ENCODE results near the gene TMEM50A.
"Not testable (repeated sequence)": the region's sequence is repeated elsewhere in the genome, so short reads cannot be mapped to it uniquely, and the experiment has no call there.

TMEM50A gene

DNA sequence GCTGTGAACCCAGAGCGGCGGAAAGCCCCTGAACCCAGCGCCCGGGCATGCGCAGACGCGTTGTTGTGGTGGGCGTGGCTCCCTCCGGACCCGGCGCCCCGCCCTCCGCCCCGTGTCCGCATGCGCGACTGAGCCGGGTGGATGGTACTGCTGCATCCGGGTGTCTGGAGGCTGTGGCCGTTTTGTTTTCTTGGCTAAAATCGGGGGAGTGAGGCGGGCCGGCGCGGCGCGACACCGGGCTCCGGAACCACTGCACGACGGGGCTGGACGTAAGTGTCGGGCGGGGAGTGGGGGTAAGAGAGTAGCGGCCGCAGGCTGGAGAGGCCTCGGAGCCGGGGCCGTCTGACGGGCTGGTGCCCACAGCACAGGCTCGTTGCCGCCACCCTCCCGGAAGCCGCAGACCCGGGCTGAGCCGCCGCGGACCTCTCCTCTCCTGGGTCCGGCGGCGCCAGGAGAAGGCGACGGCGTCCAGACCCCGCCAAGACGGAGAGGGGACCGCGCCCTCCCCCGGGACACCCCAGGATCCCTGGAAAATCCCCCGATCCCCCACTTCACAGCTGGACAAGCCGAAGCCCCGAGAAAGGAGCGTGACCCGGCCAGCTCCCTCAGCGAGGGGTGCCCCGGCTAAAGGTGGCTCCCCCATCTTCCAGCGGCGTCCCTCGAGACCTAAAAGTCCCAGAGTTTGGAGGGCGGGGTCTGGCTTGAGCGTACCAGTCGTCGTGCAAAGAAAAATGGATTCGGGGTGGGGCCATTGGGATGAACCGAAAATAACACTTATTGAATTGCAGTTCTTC is at the start of gene TMEM50A:
TSS of gene TMEM50A (plus strand) at position 147 of the 794 bp plus-strand sequence. CDS start 2,153 bp downstream, outside the sequence.
- DNase-seq, result peak; percentile 81

DNA sequence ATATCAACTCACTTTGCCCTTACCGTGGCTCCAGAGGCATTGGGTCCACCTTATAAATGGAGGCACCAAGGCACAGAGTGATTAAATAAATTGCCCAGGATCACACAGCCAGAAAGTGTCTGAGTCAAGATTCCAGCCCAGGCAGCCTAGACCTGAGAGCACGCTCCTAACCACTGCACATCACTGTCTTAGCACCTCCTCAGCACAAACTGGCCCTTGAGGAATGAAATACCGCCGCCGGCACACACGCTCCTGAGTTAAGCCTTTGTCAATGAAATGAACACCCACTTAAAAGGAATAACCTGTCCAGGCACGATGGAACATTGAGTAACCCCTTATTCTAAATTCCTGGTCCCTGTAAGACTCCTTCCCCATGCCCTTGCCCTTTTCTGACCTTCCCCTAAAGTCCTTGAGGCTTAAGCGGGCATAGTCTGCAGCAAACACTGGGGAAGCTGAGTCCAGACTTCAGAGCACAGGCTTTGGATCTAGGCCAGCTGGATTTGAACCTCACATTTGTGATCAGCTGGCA is 49.5 kb upstream of the TMEM50A start:
- in situ Hi-C loops (cut with HindIII; ENCODE audit: low pct_ligation_motif_present, low pct_unique_long_range_greater_than_20kb, low sequenced_read_pairs); DNase-seq: not testable (repeated sequence)

More for the DNA sequence above, at the start of gene TMEM50A:
- in situ Hi-C loops (cut with HindIII; ENCODE audit: low pct_ligation_motif_present, low pct_unique_long_range_greater_than_20kb, low sequenced_read_pairs), result no loop called here

DNA sequence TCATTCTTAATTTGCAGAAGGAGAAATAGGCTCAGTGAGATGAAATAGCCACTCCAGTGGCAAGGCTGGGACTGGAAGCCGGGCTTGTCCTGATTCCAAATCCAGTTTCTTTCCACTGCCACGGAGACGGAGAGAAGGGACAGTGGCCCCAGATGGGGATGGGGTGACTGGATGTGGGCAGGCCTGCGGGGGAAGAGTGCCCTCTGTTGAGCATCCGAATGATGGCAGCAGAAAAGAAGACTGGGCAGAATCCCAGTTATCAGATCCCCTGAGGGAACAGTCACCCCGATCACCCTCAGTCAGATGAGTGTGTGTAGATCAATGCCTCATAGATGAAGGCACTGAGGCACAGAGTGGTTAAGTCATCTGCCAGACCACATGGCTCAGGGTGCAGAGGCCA is 48.1 kb upstream of the TMEM50A start:
- in situ Hi-C loops (cut with HindIII; ENCODE audit: low pct_ligation_motif_present, low pct_unique_long_range_greater_than_20kb, low sequenced_read_pairs); DNase-seq: not testable (repeated sequence)

DNA sequence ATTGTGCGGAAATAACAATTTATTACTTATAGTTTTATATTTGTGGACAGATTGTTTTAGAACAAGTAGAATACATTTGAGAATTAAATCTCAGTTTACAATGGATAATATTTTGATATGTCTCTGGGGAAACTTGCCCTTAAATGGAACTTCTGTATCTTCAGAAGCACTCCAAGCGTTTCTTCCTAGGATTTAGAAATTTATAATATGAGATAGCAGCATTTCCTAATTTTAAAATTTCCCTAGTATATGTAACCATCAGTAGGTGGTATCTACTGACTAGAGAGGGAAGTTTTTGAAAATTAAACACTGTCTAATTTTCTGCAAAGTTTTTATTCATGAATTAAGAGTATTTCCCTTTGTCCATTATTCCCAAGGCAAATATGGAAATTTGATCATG is 44.7 kb upstream of the TMEM50A start:
- in situ Hi-C loops (cut with HindIII; ENCODE audit: low pct_ligation_motif_present, low pct_unique_long_range_greater_than_20kb, low sequenced_read_pairs); DNase-seq: not testable (repeated sequence)

DNA sequence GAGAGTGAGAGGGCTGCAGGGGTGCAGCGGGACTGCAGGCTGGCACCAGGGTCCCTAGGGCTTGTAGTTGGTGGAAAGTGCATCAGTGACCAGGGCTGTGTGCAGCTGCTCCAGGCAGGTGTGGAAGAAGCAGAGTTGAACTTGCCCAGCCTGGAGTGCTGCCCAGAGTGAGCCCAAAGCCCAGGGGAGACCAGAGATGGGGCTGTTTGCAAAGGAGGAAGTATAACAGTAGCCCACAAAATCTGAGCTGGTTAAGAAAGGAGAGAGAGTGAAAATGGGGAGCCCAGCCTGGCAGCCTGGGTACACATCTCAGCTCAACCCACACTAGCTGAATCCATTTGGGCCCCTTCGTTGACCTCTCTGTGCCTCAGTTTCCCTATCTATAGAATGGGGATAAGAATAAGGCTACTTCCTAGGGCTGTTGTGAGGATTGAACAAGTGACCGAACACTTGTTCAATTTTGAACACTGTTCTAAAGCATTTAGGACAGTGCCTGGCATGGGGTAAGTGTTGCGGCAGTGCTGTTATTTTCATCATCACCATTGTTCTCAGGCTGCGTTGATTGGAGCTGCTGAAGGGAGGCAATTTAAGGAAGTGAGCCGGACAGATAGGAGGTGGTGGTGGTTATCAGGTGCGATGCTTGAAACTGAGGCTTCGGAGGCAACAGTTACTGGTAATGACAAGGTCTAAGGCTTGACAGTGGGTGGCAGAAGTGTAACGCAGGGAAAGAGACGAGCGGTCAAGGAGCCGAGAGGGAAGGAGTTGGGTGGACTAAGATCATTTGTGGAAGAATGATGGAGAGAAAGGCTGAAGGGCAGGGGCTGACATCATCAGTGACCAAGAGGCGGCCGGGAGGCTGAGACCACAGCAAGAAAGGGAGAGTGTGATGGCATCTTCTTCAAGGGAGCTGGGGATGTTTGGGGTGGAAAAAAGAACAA is 43.0 kb upstream of the TMEM50A start:
- in situ Hi-C loops (cut with HindIII; ENCODE audit: low pct_ligation_motif_present, low pct_unique_long_range_greater_than_20kb, low sequenced_read_pairs); DNase-seq: not testable (repeated sequence)

DNA sequence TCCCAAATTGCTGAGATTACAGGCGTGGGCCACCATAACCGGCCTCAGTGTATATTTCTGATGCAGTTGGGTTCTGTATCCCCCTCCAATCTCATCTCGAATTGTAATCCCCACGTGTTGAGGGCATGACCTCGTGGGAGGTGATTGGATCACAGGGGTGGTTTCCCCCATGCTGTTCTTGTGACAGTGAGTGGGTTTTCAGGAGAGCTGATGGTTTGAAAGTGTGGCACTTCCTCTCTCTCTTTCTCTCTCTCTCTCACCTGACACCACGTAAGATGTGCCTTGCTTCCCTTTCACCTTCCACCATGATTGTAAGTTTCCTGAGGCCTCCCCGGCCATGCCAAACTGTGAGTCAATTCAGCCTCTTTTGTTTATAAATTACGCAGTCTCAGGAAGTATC is 41.6 kb upstream of the TMEM50A start:
- DNase-seq; in situ Hi-C loops (cut with HindIII; ENCODE audit: low pct_ligation_motif_present, low pct_unique_long_range_greater_than_20kb, low sequenced_read_pairs): not testable (repeated sequence)

DNA sequence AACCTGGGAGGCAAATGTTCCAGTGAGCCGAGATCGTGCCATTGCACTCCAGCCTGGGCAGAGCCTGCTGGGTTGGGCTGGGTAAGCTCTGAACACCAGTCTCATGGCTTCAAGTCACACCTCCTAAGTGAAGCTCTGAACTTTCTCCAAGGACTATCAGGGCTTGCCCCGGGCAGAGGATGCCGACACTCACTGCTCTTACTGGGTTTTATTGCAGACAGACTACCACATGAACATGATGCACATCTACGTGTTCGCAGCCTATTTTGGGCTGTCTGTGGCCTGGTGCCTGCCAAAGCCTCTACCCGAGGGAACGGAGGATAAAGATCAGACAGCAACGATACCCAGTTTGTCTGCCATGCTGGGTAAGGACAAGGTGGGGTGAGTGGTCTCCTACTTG is 37.4 kb upstream of the TMEM50A start:
- in situ Hi-C loops (cut with HindIII; ENCODE audit: low pct_ligation_motif_present, low pct_unique_long_range_greater_than_20kb, low sequenced_read_pairs); DNase-seq: not testable (repeated sequence)

DNA sequence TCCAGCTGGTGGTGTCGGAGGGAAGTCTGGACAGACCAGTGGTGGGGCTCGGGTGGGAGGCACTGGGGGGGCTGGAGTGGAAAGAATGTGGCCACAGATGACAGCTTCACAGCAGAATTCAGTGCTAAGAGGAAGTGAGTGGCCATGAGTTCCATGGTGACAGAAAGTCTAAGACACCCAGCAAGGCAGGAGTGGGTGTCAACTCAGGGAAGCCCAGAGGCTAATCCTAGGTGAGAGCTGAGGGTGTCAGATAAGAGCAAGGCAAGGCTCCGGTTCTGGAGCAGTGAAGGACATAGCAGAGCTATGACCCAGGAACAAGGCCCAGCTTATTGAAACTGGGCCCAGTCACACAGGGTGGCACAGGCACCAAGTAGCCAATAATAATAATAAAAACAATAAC is 35.8 kb upstream of the TMEM50A start:
- DNase-seq; in situ Hi-C loops (cut with HindIII; ENCODE audit: low pct_ligation_motif_present, low pct_unique_long_range_greater_than_20kb, low sequenced_read_pairs): not testable (repeated sequence)

DNA sequence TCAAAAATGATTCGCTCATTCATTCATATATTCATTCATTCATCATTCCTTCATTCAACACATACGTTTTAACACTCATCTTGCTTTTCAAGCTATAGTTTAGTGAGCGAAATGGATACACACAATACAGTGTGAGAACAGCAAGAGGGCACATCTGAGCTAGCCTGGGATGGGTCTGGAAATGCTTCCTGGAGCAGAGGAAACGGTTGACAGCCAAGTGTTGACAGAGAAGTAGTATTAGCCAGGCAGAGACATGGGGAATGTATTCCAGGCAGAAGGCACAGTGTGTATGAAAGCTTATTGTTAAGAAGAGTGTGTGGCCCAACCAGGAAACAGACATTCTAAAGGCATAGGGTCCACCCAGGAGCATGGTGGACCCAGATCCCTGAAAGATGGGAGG is 33.2 kb upstream of the TMEM50A start:
- DNase-seq; in situ Hi-C loops (cut with HindIII; ENCODE audit: low pct_ligation_motif_present, low pct_unique_long_range_greater_than_20kb, low sequenced_read_pairs): not testable (repeated sequence)

DNA sequence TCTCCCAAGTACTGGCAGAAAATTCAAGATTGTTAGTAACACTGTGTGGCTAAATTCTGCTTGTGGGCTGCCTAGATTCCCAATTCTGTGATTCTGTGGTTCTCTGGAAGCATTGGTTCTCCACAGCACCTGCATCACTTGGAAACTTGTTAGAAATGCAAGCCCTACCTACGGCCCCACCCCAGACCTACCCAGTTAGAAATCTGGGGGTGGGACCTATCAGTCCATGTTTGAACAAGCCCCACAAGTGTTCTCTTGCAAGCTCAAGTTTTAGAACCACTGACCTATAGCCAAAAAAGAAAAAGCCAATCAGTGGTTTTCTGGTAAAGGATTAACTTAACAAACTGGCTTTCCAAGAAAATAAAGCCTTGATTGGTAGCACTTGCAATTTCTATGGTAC is 30.0 kb upstream of the TMEM50A start:
- in situ Hi-C loops (cut with HindIII; ENCODE audit: low pct_ligation_motif_present, low pct_unique_long_range_greater_than_20kb, low sequenced_read_pairs); DNase-seq: not testable (repeated sequence)

DNA sequence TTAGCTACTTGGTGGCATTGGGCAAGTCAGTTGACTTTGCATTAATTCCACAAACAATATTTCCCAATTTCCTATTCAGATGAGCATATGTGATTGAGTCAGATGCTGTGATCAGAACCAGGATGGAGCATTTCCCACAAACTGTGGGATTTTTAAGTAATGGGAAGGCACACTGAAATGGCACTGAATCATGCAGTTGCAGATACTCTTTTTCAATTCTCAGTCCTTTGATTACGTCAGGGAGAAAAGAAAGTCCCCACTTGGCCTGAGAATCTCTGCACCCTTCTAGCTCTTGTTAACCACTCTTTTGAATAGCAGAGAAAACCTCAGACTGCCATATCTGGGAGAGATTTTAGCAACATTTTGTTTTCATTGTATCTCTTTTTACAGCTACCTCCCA is 29.0 kb upstream of the TMEM50A start:
- DNase-seq; in situ Hi-C loops (cut with HindIII; ENCODE audit: low pct_ligation_motif_present, low pct_unique_long_range_greater_than_20kb, low sequenced_read_pairs): not testable (repeated sequence)

DNA sequence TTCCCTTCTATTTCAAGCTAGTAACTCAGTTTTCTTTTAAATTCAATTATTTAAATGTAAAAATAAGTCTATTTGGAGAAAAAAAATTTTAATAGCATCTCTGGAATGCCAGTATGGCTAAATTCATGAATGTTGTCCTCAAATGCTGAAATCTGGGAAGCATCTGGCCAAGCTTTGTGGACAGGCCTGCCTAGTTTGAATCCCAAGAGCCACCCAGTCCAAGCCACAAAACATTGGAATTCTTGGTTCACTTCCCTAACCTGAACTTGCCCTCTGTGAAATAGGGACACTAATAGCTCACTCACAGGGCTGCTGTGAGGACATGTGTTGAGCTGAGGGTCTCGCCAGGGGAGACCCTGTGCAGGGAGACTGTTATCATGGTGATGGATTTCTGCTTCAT is 28.6 kb upstream of the TMEM50A start:
- in situ Hi-C loops (cut with HindIII; ENCODE audit: low pct_ligation_motif_present, low pct_unique_long_range_greater_than_20kb, low sequenced_read_pairs); DNase-seq: not testable (repeated sequence)

DNA sequence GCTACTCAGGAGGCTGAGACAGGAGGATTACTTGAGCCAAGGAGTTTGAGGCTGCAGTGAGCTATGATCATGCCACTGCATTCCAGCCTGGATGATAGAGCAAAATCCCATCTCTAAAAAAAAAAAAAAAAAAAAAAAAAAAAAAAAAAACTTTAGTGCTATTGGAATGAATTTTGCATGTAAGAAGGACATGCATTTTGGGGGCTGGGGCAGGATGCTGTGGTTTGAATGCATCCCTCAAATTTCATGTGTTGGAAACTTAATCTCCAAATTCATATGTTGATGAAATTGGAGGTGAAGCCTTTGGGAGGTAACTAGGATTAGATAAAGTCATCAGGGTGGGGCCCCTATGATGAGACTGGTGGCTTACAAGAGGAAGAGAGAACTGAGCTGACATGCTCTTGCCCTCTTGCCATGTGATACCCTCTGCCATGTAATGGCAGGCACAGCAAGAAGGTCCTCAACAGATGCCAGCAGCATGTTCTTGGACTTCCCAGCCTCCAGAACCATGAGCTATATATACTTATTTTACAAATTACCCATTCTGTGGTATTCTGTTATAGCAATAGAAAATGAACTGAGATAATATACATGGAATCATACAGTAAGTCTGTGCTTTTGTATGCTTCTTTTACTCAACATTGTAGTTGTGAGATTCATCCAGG is 25.2 kb upstream of the TMEM50A start:
- DNase-seq; in situ Hi-C loops (cut with HindIII; ENCODE audit: low pct_ligation_motif_present, low pct_unique_long_range_greater_than_20kb, low sequenced_read_pairs): not testable (repeated sequence)

DNA sequence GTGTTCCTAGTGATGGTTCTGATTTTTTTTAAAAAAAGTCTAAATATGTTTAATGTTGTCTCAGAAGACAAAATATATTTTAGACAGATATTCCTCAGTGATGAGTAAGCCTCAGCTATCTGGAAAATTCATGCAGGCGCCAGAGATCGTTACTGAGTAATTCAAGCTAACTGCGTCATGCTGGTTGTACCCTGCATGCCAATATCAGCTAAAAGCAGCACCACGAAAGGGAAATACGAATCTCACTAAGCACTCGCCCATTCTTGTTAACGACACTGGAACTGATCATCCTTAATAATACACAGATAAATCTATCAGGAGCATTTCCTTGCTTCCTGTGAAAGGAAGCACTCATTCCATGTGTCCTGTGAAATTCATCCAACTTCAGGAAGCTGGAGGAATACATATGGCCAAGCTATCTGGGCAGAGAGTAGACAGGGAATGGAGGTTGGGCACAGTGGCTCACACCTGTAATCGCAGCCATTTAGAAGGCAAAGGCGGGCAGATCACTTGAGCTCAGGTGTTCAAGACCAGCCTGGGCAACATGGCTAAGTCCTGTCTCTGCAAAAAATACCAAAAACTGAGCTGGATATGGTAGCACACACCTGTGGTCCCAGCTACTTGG is 17.7 kb upstream of the TMEM50A start:
- DNase-seq, result peak; percentile 87
- in situ Hi-C loops (cut with HindIII; ENCODE audit: low pct_ligation_motif_present, low pct_unique_long_range_greater_than_20kb, low sequenced_read_pairs), result not testable (repeated sequence)

DNA sequence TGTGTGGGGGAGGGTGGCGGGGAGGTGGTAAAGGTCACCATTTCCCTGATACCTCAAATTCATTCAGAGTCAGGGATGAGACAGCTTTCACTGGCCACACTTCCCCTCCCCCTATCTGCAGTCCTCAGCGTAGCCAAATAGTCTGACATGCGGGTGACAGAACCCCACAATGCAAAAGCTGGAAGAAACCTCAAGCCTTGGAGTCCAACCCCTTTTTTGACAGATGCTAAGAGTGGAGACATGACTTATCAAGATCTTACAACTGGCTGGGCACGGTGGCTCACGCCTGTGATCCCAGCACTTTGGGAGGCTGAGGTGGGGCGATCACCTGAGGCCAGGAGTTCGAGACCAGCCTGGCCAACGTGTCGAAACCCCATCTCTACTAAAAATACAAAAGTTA is 16.0 kb upstream of the TMEM50A start:
- in situ Hi-C loops (cut with HindIII; ENCODE audit: low pct_ligation_motif_present, low pct_unique_long_range_greater_than_20kb, low sequenced_read_pairs); DNase-seq: not testable (repeated sequence)

DNA sequence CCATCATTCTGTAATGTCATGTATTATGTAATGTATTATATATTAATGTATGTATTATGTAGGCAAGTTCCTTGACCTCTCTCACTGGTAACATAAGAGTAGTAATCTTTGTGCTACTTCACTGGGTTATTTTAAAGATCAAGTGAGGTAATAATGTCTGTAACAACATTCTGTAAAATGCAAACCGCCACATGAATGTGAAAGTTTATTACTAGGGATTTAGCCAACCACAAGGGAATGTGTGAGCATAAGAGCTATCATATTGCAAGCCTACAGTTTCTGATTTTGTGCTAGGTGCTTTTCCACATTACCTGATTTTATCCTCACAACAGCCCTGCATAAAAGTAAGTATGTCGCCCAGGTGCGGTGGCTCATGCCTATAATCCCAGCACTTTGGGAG is 13.7 kb upstream of the TMEM50A start:
- in situ Hi-C loops (cut with HindIII; ENCODE audit: low pct_ligation_motif_present, low pct_unique_long_range_greater_than_20kb, low sequenced_read_pairs); DNase-seq: not testable (repeated sequence)

DNA sequence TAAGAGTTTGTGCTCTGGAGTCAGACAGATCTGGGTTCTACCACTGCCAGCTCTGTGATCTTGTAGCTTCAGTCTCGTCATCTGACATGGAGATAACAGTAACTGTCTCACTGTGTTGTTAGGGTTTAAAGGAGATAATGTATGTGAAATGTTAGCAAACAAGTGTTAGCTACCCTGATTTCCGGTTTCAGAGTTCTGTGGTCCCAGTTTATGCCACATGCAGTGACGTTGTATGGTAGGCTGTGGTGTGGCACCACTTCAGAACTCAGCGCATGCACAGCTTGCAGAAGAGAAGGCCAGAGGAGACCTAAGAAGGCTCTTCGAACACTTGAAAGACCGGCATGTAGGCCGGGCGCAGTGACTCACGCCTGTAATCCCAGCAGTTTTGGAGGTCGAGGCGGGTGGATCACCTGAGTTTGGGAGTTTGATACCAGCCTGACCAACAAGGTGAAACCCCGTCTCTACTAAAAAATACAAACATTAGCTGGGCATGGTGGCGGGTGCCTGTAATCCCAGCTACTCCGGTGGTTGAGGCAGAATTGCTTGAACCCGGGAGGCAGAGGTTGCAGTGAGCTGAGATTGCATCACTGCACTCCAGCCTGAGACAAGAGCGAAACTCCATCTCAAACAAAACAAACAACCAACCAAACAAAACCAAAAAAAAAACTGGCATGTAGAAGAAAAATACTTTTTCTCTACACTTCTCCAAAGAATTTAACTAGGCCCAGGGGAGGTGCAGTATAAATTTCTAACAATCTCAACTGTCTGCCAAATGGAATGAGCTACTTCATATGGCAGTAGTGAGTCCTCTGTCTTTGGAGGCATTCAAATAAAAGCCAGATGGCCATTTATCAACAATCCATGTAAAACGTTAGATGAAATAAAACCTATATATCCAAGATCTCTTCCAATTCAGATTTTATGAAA is 10.0 kb upstream of the TMEM50A start:
- in situ Hi-C loops (cut with HindIII; ENCODE audit: low pct_ligation_motif_present, low pct_unique_long_range_greater_than_20kb, low sequenced_read_pairs); DNase-seq: not testable (repeated sequence)
